Lower leg skin (tissue), 3 donors: ENCODE results near the gene TIMM44.

Experiments
- POLR2A ChIP-seq, 2 donors: fragments of 450-650 bp; IDR thresholded peaks; one replicate each; pipeline ENCODE4 v1.6.1; 2016 to 2017; ENCODE audit warnings: antibody characterized with exemption in 2 of 2, mild to moderate bottlenecking in 1 of 2, moderate library complexity in 1 of 2
- TF ChIP-seq, protein P1 (sequence below), 3 donors: fragments of 450-650 bp; IDR thresholded peaks; one replicate each; pipeline ENCODE4 v1.5.1; 2016; ENCODE audit warnings: antibody characterized with exemption in 3 of 3, mild to moderate bottlenecking in 3 of 3, moderate library complexity in 2 of 3

DNA sequence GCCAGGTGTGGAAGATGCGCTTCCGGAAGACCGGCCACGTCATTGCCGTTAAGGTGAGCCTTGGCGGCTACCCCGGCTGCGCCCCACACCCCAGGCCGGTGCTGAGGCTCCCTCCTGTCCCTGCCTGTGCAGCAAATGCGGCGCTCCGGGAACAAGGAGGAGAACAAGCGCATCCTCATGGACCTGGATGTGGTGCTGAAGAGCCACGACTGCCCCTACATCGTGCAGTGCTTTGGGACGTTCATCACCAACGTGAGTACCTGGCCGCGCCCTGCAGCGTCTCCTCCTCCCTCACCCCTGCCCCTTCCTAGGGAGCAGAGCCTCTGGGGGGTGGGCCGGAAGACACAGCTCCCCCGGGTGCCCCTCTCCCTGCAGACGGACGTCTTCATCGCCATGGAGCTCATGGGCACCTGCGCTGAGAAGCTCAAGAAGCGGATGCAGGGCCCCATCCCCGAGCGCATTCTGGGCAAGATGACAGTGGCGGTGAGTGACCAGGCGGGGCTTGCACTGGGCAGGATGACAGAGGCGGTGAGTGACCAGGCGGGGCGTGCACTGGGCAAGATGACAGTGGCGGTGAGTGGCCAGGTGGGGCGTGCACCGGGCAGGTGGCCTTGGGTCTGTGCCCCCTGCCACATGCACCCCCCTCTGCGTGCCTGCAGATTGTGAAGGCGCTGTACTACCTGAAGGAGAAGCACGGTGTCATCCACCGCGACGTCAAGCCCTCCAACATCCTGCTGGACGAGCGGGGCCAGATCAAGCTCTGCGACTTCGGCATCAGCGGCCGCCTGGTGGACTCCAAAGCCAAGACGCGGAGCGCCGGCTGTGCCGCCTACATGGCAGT is 32.9 kb downstream of the TIMM44 start:
- TF ChIP-seq, protein P1, sequence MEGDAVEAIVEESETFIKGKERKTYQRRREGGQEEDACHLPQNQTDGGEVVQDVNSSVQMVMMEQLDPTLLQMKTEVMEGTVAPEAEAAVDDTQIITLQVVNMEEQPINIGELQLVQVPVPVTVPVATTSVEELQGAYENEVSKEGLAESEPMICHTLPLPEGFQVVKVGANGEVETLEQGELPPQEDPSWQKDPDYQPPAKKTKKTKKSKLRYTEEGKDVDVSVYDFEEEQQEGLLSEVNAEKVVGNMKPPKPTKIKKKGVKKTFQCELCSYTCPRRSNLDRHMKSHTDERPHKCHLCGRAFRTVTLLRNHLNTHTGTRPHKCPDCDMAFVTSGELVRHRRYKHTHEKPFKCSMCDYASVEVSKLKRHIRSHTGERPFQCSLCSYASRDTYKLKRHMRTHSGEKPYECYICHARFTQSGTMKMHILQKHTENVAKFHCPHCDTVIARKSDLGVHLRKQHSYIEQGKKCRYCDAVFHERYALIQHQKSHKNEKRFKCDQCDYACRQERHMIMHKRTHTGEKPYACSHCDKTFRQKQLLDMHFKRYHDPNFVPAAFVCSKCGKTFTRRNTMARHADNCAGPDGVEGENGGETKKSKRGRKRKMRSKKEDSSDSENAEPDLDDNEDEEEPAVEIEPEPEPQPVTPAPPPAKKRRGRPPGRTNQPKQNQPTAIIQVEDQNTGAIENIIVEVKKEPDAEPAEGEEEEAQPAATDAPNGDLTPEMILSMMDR (IDR thresholded peaks at IDR 0.05): no peak
- TF ChIP-seq POLR2A (IDR thresholded peaks at IDR 0.05): no peak
